Subcutaneous adipose tissue (tissue), 4 donors: Measurements from ENCODE around the gene TGFB1I1. TPM values are rescaled to one million over a fixed set of nuclear protein-coding genes. Genes with fewer than 3 reads are reported as not detected.

Experiments used
- CTCF ChIP-seq: fragments of 450-650 bp; IDR thresholded peaks from one replicate; pipeline ENCODE4 v1.5.1; 2016; ENCODE audit warnings: low read depth, mild to moderate bottlenecking, control low read depth, antibody characterized with exemption, moderate library complexity
- total RNA-seq, 4 donors: library from RNA; depleted of rRNA; stranded (reverse); fragments of >200 nt; gene quantifications; one replicate each; pipeline ENCODE4 v1.1.0, GENCODE V29; 2016

Gene TGFB1I1
- 10 to 100 TPM; 12.6 to 35.0 (median 19.7) TPM for total RNA-seq

- no peak for TF ChIP-seq CTCF
These were observed at the start of gene TGFB1I1 for GRCh38 chr16:31471875-31472708. TSS of gene TGFB1I1 (plus strand) at chr16:31472152. CDS start at chr16:31472189, 37 bp downstream.

- no peak for TF ChIP-seq CTCF
These were observed 48.7 kb upstream of the TGFB1I1 start for GRCh38 chr16:31423241-31423640.

DNA sequence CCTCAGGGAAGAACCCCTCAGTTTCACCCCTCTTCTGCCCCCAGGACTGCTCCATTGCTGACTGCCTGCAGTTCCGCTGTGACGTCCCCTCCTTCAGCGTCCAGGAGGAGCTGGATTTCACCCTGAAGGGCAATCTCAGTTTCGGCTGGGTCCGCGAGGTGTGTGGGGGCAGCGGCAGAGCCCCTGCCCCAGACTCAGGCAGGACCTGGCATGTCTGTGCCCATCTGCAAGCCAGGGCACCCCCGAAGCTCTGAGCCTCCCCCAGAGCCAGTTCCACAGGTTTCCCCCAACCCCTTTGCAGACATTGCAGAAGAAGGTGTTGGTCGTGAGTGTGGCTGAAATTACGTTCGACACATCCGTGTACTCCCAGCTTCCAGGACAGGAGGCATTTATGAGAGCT is 48.2 kb upstream of the TGFB1I1 start:
- no peak for TF ChIP-seq CTCF

- TF ChIP-seq CTCF = no peak
These were observed 44.3 kb upstream of the TGFB1I1 start for GRCh38 chr16:31427441-31428278.

GRCh38 chr16:31428279-31428597 is 43.7 kb upstream of the TGFB1I1 start, which contains the start of gene COX6A2:
TSS of gene COX6A2 (minus strand) at chr16:31428360. CDS start at chr16:31428325, 35 bp downstream.
- no peak for TF ChIP-seq CTCF

GRCh38 chr16:31428638-31429247 is 43.2 kb upstream of the TGFB1I1 start:
- TF ChIP-seq CTCF = no peak

- no peak for TF ChIP-seq CTCF
These were observed 42.6 kb upstream of the TGFB1I1 start for GRCh38 chr16:31429314-31429713.
